Islet precursor cell (in vitro differentiated cells): Measurements from ENCODE around the gene CRTC1.
A peak's percentile ranks its signal among the peaks of the same experiment; 100 is the strongest.

Experiments
- DNase-seq: peaks from one replicate; pipeline ENCODE4 v3.0.0-alpha.2; 2018

Gene CRTC1

DNA sequence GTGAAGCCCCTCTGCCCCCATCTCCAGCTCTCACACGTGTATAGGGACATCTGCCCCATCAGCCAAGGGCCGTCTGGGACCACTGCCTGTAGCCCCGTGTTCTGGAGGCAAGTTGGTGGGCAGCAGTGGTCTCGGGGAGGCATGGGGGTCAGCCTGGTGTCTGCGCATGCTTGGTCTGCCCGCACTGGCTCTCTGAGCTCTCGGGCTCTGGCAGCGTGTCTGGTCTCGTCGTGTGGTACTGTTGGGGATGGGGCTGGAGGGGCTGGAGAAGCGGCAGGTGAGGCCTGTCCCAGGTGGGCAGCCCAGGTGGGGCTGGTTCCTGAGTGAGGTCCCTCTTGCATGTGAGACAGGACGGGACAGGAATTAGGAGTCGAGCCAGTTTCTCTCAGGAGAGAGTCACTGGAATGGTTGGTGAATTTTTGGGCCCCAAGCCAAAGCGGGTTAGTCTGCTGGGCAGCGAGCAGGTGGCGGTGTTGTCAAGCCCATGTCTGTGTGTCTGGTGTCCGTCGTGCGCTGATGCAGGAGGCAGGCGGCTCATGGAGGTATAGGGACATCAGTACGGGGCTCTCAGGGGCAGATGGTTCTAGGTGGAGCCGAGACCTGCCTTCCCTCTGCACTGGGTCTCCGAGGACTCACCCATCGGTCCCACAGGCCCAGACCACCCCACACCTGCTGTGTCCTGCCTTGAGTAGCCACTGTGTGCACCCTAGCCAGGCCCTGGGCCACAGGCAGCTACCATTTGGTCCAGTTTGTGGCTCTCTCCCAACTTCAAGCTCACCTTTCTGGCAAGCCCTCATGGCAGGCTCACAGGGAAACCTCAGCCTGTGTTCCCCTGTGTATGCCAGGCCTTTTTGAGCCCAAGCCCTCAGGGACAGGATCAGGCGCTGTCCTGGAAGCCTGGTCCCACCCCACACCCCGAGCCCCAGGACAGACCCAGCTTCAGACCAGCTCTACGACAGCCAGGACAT is 89.4 kb downstream of the CRTC1 start:
- no peak for DNase-seq

DNA sequence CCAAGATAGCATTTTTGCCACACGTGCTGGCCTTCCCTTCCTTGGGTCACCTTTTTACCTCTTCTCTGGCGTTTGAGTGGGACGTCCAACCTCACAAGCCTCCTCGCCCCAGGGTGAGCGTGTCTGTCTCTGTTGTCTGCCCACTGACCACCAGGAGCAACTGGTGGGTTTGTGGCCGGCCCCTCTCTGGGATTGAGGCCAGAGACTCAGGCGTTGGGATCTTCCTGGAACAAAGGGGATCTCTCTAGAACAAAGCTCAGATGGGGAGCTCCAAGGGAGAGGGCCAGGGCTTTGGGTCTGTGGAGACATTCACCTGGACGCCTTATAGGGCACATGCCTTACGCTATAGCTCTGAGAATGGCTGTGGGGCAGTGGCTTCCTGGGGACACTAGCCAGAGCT is 90.2 kb downstream of the CRTC1 start:
- DNase-seq = no peak

DNA sequence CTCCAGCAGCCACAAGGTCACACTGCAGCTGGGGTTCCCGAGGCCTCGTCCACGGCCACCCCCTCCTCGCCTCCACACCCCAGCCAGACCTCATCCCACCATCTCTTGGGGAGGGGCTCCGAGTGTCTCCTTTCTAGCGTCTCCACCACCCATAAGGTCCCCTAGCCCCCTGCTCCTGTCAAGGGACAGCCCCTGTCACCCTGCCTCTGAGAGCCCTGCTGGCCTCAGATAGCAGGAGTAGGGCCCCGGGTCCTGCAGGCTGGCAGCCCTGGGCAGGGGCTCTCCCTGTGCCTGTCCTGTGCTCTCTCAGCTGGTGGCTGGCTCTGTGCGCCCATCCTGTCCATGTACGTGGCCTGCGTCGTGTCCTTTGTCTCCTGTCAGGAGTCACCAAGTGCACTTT is 90.6 kb downstream of the CRTC1 start:
- no peak for DNase-seq

DNA sequence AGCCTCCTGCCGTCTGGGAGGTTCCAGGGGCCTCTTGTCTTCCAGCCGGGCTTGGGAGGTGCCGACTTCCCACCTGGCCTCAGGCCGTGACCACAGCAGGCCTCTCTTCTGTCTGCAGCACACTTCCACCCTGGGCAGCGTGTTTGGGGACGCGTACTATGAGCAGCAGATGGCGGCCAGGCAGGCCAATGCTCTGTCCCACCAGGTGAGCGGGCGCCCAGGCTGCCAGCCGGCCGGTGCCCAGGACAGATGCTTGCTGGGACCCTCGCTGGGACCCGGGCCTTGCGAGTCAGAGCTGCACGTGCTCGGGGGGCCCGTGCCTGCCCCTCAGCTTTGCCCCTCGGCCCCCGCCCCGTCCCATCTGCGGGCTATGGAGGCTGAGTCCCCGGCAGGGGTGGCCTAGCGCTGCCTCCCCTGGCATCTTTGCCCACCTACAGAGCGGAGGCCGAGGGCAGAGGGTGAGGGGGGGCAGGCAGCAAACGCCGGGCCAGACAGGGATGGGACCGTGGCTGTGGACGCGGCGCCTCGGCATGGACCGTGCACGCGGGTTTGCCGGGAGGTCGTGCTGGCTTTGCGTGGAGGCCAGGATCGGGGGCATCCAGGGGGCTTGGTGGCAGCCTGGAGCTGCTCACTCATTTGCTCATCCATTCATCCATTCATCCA is 91.4 kb downstream of the CRTC1 start:
- DNase-seq = no peak

DNA sequence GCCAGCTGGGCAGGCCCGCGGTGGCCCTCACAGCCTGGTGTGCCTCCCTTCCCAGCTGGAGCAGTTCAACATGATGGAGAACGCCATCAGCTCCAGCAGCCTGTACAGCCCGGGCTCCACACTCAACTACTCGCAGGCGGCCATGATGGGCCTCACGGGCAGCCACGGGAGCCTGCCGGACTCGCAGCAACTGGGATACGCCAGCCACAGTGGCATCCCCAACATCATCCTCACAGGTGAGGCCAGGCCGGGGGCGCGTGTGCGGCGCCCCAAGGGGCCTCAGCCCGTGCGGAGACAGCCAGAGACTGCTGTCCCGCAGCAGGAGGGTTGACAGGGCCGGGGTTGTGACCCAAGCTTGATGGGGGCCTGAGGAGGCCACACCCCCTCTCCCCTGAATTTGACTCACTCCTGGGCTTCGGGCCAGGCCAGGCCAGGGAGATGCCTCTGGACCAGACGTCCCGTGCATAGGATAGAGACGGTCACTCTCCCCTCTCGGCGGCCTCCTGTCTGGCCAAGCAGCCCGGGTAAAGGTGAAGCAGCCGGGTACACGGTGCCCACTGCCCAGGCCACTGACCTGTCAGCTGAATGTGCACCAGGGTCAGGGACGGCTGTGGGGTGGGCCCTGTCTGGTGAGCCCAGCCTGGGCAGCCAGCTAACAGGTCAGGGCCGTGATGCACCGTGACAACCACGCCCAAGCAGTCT is 92.3 kb downstream of the CRTC1 start:
- no peak for DNase-seq

DNA sequence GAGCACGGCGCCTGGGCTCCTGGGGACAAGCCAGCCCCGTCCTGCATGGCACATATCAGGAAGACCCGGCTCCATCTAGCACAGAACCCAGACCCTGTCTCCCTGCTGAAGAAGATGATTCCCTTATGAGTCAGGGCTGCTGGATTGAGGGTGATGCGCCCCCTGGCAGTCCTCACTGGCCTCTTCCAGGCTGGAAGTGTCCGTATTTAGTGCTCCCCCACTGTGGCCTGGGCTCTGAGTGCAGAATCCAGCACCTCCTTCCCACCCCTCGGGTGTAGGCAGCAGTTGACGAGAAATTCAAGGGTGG is 92.8 kb downstream of the CRTC1 start:
- DNase-seq = peak; percentile 78

DNA sequence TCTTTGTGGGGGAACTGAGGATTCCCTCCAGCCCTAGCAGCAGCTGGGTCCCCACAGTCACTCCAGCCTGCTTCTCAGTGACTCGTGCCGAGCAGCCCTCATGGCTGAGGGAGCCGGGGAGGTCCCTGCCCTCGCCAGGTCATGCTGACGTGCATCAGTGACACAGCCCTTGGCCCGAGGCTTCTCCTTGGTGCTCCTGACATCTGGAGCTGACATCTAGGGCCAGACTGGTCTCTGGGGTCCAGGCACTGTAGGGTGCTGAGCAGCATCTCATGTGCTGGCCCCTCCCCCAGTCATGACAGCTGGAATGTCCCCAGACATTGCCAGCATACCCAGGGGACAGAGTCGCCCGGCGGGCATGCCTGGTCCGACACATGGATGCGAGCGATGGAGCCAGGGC is 93.3 kb downstream of the CRTC1 start:
- DNase-seq = peak; percentile 82

DNA sequence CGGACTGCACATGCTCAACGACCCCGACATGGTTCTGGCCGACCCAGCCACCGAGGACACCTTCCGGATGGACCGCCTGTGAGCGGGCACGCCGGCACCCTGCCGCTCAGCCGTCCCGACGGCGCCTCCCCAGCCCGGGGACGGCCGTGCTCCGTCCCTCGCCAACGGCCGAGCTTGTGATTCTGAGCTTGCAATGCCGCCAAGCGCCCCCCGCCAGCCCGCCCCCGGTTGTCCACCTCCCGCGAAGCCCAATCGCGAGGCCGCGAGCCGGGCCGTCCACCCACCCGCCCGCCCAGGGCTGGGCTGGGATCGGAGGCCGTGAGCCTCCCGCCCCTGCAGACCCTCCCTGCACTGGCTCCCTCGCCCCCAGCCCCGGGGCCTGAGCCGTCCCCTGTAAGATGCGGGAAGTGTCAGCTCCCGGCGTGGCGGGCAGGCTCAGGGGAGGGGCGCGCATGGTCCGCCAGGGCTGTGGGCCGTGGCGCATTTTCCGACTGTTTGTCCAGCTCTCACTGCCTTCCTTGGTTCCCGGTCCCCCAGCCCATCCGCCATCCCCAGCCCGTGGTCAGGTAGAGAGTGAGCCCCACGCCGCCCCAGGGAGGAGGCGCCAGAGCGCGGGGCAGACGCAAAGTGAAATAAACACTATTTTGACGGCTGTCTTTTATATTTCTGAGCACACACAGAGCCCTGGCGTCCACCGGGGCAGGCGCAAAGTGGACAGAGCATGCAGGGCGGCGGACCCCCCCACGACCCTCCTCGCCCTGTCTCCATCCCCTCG is 94.0 kb downstream of the CRTC1 start:
- no peak for DNase-seq

DNA sequence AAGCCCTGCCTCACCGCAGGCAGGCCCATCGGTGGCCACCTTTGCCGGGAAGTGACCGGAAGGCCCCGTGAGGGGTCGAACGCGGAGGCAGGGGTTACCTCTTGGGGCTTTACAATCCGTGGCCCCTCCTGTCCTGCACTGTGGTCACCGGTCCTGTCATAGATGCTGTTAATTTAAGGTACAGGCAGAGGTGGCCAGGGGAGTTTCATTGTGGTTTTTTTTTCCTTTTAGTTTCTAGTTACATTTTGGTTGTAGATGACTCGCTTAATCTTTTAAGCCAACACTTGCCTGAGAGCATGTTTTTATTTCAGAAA is 94.6 kb downstream of the CRTC1 start:
- no peak for DNase-seq

DNA sequence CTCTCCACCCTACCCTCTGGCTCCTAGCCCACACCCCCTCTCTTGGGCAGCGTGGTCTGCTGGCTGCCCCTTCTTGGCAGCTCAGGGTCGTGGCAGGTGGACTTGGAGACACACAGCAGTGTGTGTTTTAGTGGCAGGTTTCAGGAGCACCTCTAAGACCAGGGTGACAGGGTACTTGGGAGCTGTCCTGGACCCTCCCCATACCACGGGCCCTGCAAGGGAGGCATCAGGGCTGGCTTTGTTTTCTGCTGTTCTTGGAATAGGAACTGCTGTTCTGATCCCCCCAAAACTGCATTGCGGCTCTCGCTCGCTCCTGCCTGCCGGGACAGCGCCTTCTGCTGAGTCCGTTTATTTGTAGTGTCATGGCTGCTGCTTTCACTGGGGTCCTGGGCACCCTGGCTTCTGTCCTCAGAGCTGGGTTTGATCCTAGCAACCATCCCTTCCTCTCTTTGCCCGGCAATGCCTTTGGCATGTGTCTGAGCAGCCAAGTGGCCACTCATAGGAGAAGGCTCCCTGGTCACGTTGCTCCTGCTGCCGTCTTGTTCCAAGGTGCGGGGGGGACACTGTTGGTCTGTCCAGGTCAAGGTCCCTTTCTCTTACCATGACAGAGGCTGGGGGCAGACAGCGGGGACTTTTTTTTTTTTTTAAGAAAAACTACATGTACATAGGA is 95.5 kb downstream of the CRTC1 start:
- DNase-seq = no peak

DNA sequence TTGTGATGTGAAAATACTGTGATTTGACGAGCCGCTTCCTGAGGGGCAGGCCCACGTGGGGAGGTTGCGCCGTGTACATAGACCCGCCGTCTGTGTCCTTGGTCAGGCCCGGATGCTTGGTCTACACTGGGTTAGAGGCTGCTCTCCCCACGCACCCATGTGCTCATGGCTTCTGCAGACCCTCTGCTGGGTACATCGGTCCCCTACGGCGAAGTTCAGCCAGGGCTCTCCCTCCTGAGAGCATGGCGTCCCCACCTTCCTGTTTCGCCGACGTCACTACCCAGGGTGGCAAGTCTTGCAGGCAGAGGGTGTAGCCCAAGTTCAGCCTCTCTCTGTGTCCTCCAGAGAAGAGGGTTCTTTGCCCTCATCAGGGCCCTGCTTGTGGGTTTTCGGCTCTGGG is 96.6 kb downstream of the CRTC1 start:
- DNase-seq = no peak

DNA sequence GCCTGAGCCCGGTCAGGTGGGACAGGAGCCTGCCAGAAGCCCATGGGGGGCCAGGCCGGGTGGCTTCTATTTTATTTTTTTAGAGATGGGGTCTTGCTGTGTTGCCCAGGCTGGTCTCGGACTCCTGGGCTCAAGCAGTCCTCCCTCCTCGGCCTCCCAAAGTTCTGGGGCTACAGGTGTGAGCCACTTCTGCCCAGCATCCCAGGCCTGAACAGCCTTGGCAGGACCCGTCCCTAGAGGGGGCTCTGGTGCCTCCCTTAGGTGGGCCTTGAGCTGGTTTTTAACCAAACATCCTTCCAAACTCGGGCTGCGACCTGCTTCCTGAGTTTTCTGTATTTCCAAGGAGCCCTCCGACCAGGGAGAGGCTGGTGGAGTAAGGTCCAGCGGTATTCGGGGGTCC is 97.2 kb downstream of the CRTC1 start:
- no peak for DNase-seq

DNA sequence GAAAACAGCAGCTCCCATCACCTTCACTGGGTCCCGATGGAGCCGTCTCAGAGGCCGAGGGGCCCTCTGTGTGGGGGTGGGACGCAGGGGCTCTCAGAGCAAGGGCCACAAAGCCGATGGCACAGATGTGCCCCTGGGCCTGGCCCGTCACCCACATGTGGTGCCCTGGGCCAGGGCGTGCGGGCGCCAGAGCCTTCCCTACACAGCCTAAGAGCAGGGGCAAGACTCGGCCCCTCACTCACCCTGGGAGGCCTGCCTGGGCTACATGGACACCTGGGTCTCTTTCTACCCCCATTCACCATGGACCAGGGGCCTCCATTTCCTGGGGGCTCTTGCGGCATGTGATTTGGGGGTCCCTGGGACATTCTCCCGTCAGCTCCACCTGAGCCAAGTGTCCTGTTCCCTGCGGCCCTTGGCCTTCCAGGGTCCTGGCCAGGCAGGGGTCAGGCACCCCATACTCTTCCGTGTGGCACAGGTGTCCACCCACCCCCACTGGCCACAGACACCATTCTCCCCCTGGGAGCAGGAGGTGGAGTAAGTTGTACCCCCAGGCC is 97.6 kb downstream of the CRTC1 start:
- no peak for DNase-seq

DNA sequence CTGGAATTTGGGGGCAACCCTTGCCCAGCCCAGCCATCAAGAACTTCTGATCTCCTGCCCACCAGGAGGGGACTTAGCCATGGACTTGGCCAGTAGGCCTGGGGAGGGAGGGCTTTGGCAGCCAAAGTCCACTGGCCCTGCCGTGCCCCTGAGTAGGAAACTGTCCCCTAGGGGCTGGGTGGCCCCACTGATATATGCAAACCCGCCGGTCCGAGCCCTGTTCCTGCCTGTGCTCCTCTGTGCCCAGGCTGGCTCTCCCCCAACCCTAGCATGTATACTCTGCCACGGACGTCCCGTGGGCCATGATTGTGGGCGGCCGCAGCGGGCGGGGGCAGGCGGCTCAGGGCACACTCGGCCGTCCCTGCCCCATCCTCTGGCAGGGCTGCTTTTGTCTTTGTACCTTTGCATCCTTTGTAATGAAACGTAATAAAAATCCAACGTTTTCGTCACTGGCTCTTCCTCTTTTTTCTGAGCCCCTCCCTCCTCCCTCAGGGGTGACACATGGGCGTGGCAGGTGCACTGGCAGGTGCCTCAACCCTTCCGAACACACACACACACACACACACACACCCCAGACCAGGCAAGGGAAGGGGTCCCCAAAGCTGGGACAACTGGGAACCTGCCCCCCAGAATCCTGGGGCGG is 98.5 kb downstream of the CRTC1 start:
- no peak for DNase-seq

DNA sequence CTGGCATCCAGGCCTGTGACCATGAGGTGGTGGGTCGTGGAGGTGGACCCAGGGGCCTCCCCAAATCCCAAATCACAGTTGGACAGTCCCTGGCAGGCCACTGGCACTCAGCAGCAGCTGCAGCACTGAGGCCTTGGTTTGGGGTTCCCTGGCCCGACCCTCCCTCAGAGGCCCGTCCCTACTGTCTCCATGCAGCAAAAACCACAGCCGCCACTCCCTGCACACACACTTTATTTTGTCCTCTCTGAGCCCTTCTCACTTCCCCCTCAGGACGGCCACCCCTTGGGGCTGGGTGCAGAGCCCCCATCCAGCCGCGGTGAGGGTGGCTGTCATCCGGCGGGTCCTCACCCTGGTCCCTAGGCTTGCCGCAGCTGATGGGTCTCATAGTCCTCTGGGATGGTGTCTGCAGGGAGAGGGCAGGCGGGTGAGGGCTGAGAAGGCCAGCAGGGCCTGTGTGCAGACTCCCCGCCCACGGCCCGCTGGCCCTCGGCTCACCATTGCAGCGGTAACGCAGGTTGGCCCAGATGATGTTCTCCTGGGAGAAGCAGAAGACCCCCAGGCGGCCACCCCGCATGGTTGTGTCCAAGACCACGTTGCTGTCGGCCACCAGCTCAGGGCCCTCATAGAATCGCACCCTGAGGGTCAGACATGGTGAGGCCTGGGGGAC is 99.2 kb downstream of the CRTC1 start:
- DNase-seq = no peak

DNA sequence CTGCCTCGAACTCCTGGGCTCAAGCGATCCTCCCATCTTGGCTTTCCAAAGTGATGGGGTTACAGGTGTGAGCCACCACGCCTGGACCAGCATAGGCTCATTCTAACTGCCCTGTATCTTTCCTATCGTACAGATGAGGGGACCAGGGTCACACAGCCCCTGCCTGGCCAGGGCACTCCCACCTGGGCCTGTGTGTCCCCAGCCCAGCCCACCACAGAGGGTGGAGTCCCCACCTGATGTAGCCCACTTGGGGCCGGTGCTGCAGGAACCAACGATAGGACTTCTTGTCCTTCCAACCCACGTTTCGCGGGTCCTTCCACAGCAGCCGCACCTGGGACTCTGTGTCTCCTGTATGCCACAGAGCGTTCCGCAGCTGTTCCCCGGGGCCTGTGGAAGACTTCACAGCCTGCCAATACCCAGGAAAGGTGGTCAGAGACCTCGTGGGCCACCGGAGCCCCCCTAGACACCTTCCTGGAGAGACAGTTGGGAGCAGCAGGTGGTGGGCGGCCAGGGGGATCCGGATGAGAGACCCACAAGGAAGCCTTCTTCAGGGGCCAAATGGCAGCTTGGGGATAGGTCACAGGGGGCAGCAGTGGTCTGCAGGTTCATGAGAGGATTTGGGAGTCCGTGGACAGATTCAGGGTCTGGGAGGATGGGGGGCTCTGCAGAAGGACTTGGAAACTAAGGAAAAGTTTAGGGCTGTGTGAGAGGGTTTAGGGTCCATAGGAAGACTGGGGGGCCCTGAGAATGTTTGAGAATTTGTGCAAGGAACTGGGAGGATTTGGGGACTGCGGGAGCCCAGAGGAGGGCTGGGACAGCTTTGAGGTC is 100.7 kb downstream of the CRTC1 start:
- no peak for DNase-seq

DNA sequence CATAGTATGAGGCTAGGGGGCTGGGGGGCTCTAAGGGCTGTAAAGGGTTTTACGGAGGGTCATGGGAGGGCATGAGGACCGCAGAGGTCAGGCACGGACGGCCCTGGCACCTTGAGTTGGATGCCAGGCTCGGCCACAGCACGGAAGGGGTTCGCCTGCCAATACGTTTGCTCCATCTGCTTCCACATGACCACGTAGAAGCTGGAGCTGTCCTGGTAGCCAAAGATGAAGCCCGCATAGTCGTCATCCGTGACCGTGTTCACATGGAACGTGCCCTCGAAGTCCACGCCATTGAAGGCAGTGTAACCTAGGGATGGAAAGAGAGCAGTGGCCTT is 101.3 kb downstream of the CRTC1 start:
- no peak for DNase-seq

DNA sequence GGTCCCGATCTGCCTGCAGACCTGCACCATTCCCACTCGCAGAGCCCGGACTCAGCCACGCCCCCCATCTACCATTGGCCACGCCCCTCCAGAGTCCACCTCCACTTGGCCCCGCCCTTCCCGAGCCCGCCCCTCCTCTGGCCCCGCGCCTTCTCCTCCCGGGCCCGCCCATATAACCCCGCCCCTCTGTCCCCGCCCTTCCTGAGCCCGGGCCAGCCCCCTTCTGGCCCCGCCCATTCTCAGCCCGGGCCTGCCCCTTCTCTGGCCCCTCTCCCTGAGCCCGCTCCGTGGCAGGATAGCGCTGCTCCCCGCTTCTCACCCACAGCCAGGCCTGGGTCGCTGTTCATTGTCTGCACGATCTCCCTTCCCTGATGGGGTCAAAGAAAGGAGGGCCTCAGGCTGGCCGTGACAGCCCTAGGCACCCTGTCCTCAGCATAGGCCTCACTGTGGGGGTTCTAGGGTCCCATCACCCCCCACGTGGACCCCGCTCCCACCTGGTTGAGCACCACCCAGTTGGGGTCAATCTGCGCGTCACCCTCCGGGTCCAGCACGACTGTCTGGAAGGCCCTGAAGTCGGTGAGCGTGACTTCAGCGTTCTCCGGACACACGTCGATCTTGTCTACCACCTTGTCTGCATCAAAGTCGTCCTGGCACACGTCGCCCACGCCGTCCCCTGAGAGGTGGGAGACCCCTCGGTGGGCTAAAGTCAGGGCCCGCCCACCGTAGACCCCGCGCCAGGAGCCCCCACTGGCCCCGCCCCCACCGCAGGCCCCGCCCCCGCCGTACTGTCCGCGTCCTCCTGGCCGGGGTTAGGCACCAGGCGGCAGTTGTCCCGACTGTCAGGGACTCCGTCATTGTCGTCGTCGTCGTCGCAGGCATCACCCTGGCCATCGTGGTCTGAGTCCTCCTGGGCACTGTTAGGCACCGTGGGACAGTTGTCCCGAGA is 102.0 kb downstream of the CRTC1 start:
- DNase-seq = peak; percentile 90
